Endothelial cell of umbilical vein (primary cell): Measurements from ENCODE around the gene KIF21B. TPM values are rescaled to one million over a fixed set of nuclear protein-coding genes. Genes with fewer than 3 reads are reported as not detected.

Experiments used
- BruUV-seq: library from RNA; stranded (reverse); fragments of 400-500 nt; replicated peaks from 2 replicates; lab custom pipeline; 2021; lab: Mats Ljungman, UMichigan
- CTCF ChIA-PET: fragments of 300-600, 350-600 bp; sonication (Branson Sonifier 250); formaldehyde crosslinking; loops from one replicate; lab custom pipeline; 2021; ENCODE audit warnings: antibody characterized with exemption, inconsistent platforms; lab: Charles Lee
- POLR2A ChIA-PET: fragments of 300-600, 350-600 bp; sonication (Branson Sonifier 250); formaldehyde crosslinking; loops from one replicate; lab custom pipeline; 2021; ENCODE audit warnings: antibody characterized with exemption, inconsistent platforms; lab: Charles Lee
- DNase-seq: peaks from one replicate; pipeline ENCODE4 v3.0.0-alpha.2; 2011; ENCODE audit warnings: low read depth, low spot score
- FAIRE-seq: peaks from 2 replicates; lab custom pipeline; 2011; peaks lifted over from hg19 to GRCh38; lab: Jason Lieb, UNC
- H2AFZ ChIP-seq: 2 replicates; pipeline ENCODE4 v1.6.0; 2012; ENCODE audit warnings: low read depth, low read length, control low read depth, inconsistent platforms
- H3K27ac ChIP-seq: 2 replicates; pipeline ENCODE4 v1.5.1; 2011; ENCODE audit warnings: low read depth, mild to moderate bottlenecking, control low read depth, low read length, moderate library complexity; ENCODE audit not compliant: insufficient read depth
- H3K27me3 ChIP-seq, 2 experiments: 2 replicates each; pipeline versions ENCODE4 v1.6.0 to v1.6.1; 2011; ENCODE audit warnings: low read length in 2 of 2, mixed read lengths in 1 of 2; ENCODE audit not compliant: control insufficient read depth in 2 of 2, insufficient read depth in 2 of 2
- H3K36me3 ChIP-seq, 2 experiments: 2 replicates in 1 of 2; 3 replicates in 1 of 2; pipeline ENCODE4 v1.5.1; 2011; ENCODE audit warnings: low read length in 2 of 2, mild to moderate bottlenecking in 1 of 2, moderate library complexity in 1 of 2; ENCODE audit not compliant: control insufficient read depth in 2 of 2, insufficient read depth in 2 of 2; ENCODE audit errors: extremely low read depth in 1 of 2
- H3K4me1 ChIP-seq: 3 replicates; pipeline ENCODE4 v1.5.1; 2011; ENCODE audit warnings: mild to moderate bottlenecking, low read length; ENCODE audit not compliant: control insufficient read depth, insufficient read depth; ENCODE audit errors: extremely low read depth
- H3K4me2 ChIP-seq: 2 replicates; pipeline ENCODE4 v1.6.1; 2011; ENCODE audit warnings: low read length, control low read depth, mixed read lengths; ENCODE audit not compliant: insufficient read depth
- H3K4me3 ChIP-seq, 3 experiments: fragments of 200-600 bp in 1 of 3; sonication (generic), shearing (Covaris generic) in 1 of 3; replicated peaks in 1 of 3; 2 replicates each; pipeline ENCODE4 v1.5.1; 2011 to 2016; ENCODE audit warnings: control low read depth in 3 of 3, low read length in 3 of 3, mild to moderate bottlenecking in 2 of 3, inconsistent platforms in 1 of 3, low read depth in 1 of 3, moderate library complexity in 1 of 3; ENCODE audit not compliant: insufficient read depth in 1 of 3
- H3K79me2 ChIP-seq: 2 replicates; pipeline ENCODE4 v1.6.0; 2012; ENCODE audit warnings: low read length, inconsistent platforms; ENCODE audit not compliant: control insufficient read depth, insufficient read depth
- H3K9ac ChIP-seq: replicated peaks from 2 replicates; pipeline ENCODE3; 2011; ENCODE audit warnings: low read length, control low read depth; ENCODE audit not compliant: insufficient read depth; ENCODE audit errors: extremely low read depth
- H3K9me1 ChIP-seq: replicated peaks from 3 replicates; pipeline ENCODE4 v1.6.0; 2011; ENCODE audit warnings: mild to moderate bottlenecking, low read length; ENCODE audit not compliant: control insufficient read depth, insufficient read depth; ENCODE audit errors: extremely low read depth
- H3K9me3 ChIP-seq: replicated peaks from 2 replicates; pipeline ENCODE4 v1.5.1; 2012; ENCODE audit warnings: low read length, inconsistent platforms; ENCODE audit not compliant: control insufficient read depth, insufficient read depth
- H4K20me1 ChIP-seq: replicated peaks from 2 replicates; pipeline ENCODE3; 2011; ENCODE audit warnings: mild to moderate bottlenecking, low read length; ENCODE audit not compliant: control insufficient read depth, insufficient read depth; ENCODE audit errors: extremely low read depth
- EZH2 ChIP-seq: IDR thresholded peaks from 2 replicates; pipeline ENCODE4 v1.6.1; 2012; ENCODE audit warnings: borderline replicate concordance, low read depth, mild to moderate bottlenecking, moderate library complexity, low read length, inconsistent platforms; ENCODE audit not compliant: severe bottlenecking
- FOS ChIP-seq: IDR thresholded peaks from 2 replicates; pipeline ENCODE4 v1.6.1; 2011; ENCODE audit warnings: mild to moderate bottlenecking, low read length, moderate library complexity, borderline replicate concordance; ENCODE audit not compliant: insufficient read depth
- JUN ChIP-seq: IDR thresholded peaks from 2 replicates; pipeline ENCODE4 v1.6.1; 2011; ENCODE audit warnings: borderline replicate concordance, low read depth; ENCODE audit not compliant: insufficient read length, insufficient read depth
- dilution Hi-C: fragments of 300-500 bp; cut with MboI; formaldehyde crosslinking; loops from one replicate; pipeline ENCODE4 v1.15.0; 2019; ENCODE audit warnings: low sequenced_read_pairs; ENCODE audit not compliant: extremely low pct_ligation_motif_present
- intact Hi-C: fragments of 100-400 bp; cut with micrococcal nuclease; formaldehyde crosslinking; loops from one replicate; pipeline ENCODE4 v1.10.0; 2022
- polyA plus RNA-seq, 4 experiments: library from polyadenylated mRNA; depleted of rRNA in 3 of 4; stranded (reverse) in 3 of 4; unstranded in 1 of 4; fragments of >200 nt; gene quantifications; 2 replicates each; pipeline versions ENCODE4 v1.2.1 to v1.2.3, GENCODE V29; 2011 to 2012; ENCODE audit warnings: missing spikeins in 1 of 4
- total RNA-seq: library from RNA; stranded (reverse); gene quantifications from 2 replicates; pipeline ENCODE4 v1.2.3, GENCODE V29; 2021
- TF ChIP-seq, protein P1 (sequence below), 2 donors: IDR thresholded peaks; 1 replicate in 1 of 2; 2 replicates in 1 of 2; pipeline ENCODE4 v1.5.1; 2011; ENCODE audit warnings: low read length in 2 of 2, mild to moderate bottlenecking in 2 of 2, moderate library complexity in 2 of 2, control low read depth in 1 of 2, inconsistent platforms in 1 of 2, low read depth in 1 of 2; ENCODE audit not compliant: insufficient read depth in 1 of 2; ENCODE audit errors: extremely low read depth in 1 of 2

The KIF21B gene
- total and polyA plus RNA-seq, 2 donors (not counting 3 experiments of a cell fraction or from before 2014, with no cell fraction given) = 1.9 to 4.4 TPM

DNA sequence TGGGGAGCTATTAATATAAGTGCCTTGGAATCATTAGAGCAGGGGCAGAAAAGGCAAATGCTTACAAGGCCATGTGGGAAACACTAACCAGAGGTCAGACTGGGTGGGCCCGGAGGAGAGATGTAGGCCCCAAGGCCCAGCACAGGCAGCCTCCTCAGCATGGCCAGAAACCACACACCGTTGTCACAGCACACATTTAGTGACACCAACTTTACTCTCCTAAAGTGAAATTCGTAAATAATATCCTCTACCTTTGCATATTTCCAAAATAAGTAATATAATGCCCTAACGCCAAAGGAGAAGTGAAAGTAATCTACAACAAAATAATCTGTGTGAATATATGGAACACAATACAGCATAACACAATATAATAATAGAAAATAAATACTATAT lies 62.6 kb downstream of the KIF21B start:
- no peaks in the 10 kb centered on the region for H3K36me3 ChIP-seq
- H2AFZ ChIP-seq = no peak overlapping the region
- no TSS peak for BruUV-seq
- TF ChIP-seq FOS (no peak), JUN (no peak), EZH2 (no peak)
- DNase-seq (no peak), FAIRE-seq (no peak)
- no peaks in the 10 kb centered on the region for H3K79me2 ChIP-seq
- H4K20me1 ChIP-seq = no peaks in the 10 kb centered on the region
- H3K27me3 ChIP-seq = peaks cover 0 to 1% of the 10 kb centered on the region in 2 experiments
- H3K9me1 ChIP-seq = no peaks in the 10 kb centered on the region
- ChIA-PET CTCF (interaction anchor here (2.2 kb wide), 1 partner anchor 11 kb away, joined by 10 read pairs; no protein-coding TSS in a partner anchor), POLR2A (no interaction called here)
- dilution Hi-C loops (no loop called here), intact Hi-C loops (no loop called here)
- H3K4me3 ChIP-seq = no peak overlapping the region
- no peak overlapping the region for H3K27ac ChIP-seq
- no peaks in the 10 kb centered on the region for H3K4me1 ChIP-seq
- H3K9ac ChIP-seq = no peak overlapping the region
- H3K4me2 ChIP-seq = no peak overlapping the region
- H3K9me3 ChIP-seq = no peaks in the 10 kb centered on the region

DNA sequence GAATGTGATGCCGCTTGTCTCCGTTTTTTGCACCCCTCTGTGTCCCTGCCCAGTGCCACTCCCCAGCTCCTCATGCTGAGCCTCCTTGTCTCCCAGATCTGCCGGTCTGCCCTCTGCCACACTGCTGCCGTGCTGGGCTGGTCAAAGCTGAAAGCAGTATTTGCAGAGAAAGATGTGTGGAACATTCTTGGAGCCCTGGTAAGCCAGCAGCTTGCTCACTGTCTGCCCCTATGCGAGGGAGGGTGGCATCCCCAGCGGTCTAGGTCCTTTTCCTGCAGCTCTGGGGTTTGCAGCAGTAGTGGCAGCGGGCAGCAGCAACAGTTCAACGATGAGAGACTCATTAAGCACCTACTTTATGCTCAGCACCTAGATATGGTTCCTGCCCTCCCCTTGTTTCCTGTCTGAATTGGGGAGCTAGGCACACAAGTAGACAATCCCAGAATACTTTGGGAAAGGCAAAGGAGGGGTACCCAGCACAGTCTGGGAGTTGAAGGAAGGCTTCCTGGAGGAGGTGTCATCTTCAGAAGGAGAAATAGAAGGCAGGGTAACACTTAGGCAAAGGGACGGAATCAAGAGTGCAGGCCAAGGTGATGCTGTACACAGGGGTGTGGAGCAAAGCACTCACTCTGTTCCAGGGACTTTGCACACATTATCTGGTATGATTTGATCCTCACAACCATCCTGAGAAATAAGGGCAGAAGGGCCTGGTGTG lies 63.1 kb downstream of the KIF21B start:
- H2AFZ ChIP-seq = no peak overlapping the region
- H3K9me3 ChIP-seq = no peaks in the 10 kb centered on the region
- POLR2A ChIA-PET = no interaction called here
- no peak overlapping the region for H3K4me2 ChIP-seq
- FAIRE-seq (no peak), DNase-seq (no peak)
- H3K9ac ChIP-seq = no peak overlapping the region
- TF ChIP-seq, protein P1, sequence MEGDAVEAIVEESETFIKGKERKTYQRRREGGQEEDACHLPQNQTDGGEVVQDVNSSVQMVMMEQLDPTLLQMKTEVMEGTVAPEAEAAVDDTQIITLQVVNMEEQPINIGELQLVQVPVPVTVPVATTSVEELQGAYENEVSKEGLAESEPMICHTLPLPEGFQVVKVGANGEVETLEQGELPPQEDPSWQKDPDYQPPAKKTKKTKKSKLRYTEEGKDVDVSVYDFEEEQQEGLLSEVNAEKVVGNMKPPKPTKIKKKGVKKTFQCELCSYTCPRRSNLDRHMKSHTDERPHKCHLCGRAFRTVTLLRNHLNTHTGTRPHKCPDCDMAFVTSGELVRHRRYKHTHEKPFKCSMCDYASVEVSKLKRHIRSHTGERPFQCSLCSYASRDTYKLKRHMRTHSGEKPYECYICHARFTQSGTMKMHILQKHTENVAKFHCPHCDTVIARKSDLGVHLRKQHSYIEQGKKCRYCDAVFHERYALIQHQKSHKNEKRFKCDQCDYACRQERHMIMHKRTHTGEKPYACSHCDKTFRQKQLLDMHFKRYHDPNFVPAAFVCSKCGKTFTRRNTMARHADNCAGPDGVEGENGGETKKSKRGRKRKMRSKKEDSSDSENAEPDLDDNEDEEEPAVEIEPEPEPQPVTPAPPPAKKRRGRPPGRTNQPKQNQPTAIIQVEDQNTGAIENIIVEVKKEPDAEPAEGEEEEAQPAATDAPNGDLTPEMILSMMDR (IDR thresholded peaks at IDR 0.05; ENCODE audit: extremely low read depth in 1 of 2, insufficient read depth in 1 of 2, low read depth in 1 of 2, low read length in 2 of 2) = no peak
- H3K4me1 ChIP-seq = no peaks in the 10 kb centered on the region
- CTCF ChIA-PET = interaction anchor here (0.6 to 2.2 kb wide), 2 partner anchors 11 to 69 kb away, joined by 3 to 10 read pairs; no protein-coding TSS in a partner anchor
- no TSS peak for BruUV-seq
- dilution Hi-C loops (no loop called here), intact Hi-C loops (no loop called here)
- H3K79me2 ChIP-seq = no peaks in the 10 kb centered on the region
- H3K9me1 ChIP-seq = no peaks in the 10 kb centered on the region
- H3K27me3 ChIP-seq = no peaks in the 10 kb centered on the region
- H4K20me1 ChIP-seq = no peaks in the 10 kb centered on the region
- H3K4me3 ChIP-seq = no peak overlapping the region
- no peaks in the 10 kb centered on the region for H3K36me3 ChIP-seq
- no peak overlapping the region for H3K27ac ChIP-seq
